Osteoblast (primary cell): Measurements from ENCODE around the gene FAM219A. TPM values are rescaled to one million over a fixed set of nuclear protein-coding genes. Genes with fewer than 3 reads are reported as not detected.

Experiments
- DNase-seq: peaks from one replicate; pipeline ENCODE4 v3.0.0; 2011; ENCODE audit warnings: low spot score, mixed read lengths; ENCODE audit not compliant: insufficient read length; ENCODE audit errors: missing footprints
- H2AFZ ChIP-seq: 2 replicates; pipeline ENCODE4 v1.6.0; 2011; ENCODE audit warnings: mild to moderate bottlenecking, low read length
- H3K27ac ChIP-seq: 2 replicates; pipeline ENCODE4 v1.5.1; 2011; ENCODE audit warnings: mild to moderate bottlenecking, low read depth, low read length, moderate library complexity
- H3K27me3 ChIP-seq: 2 replicates; pipeline ENCODE4 v1.6.0; 2012; ENCODE audit warnings: mild to moderate bottlenecking, control low read depth, inconsistent platforms, low read length, moderate library complexity; ENCODE audit not compliant: insufficient read depth
- H3K36me3 ChIP-seq: 2 replicates; pipeline ENCODE4 v1.5.1; 2011; ENCODE audit warnings: mild to moderate bottlenecking, low read length, control low read depth, moderate library complexity; ENCODE audit not compliant: insufficient read depth
- H3K4me1 ChIP-seq: 2 replicates; pipeline ENCODE4 v1.5.1; 2011; ENCODE audit warnings: mild to moderate bottlenecking, low read length, control low read depth, moderate library complexity; ENCODE audit not compliant: insufficient read depth
- H3K4me2 ChIP-seq: 2 replicates; pipeline ENCODE4 v1.6.0; 2011; ENCODE audit warnings: mild to moderate bottlenecking, low read length; ENCODE audit not compliant: insufficient read depth
- H3K4me3 ChIP-seq: fragments of 200-600 bp; sonication (generic); 3 replicates; pipeline ENCODE4 v1.5.1; 2012; ENCODE audit warnings: mild to moderate bottlenecking, low read length, inconsistent platforms; ENCODE audit not compliant: insufficient read depth
- H3K79me2 ChIP-seq: 2 replicates; pipeline ENCODE4 v1.6.0; 2012; ENCODE audit warnings: mild to moderate bottlenecking, low read length, control low read depth, inconsistent platforms; ENCODE audit not compliant: insufficient read depth
- H3K9me3 ChIP-seq: 2 replicates; pipeline ENCODE4 v1.5.1; 2011; ENCODE audit warnings: low read depth, low read length, control low read depth
- H4K20me1 ChIP-seq: 2 replicates; pipeline ENCODE4 v1.6.0; 2012; ENCODE audit warnings: mild to moderate bottlenecking, low read length, control low read depth; ENCODE audit not compliant: insufficient read depth
- CTCF ChIP-seq: IDR thresholded peaks from 2 replicates; pipeline ENCODE4 v1.5.1; 2011; ENCODE audit warnings: mild to moderate bottlenecking, low read depth, low read length, moderate library complexity; ENCODE audit errors: extremely low read depth
- total RNA-seq: library from RNA; depleted of rRNA; stranded (reverse); fragments of >200 nt; gene quantifications from 2 replicates; pipeline ENCODE4 v1.2.3, GENCODE V29; 2012

Gene FAM219A
- total RNA-seq, 1 donor: 9.4 TPM

GRCh38 chr9:34492051-34492450, 33.7 kb upstream of the FAM219A start:
- Histone ChIP-seq H3K4me2 (no peak overlapping the region), H2AFZ (no peak overlapping the region), H3K9me3 (no peaks in the 10 kb centered on the region), H3K4me1 (no peaks in the 10 kb centered on the region), H3K79me2 (no peaks in the 10 kb centered on the region), H3K27me3 (peaks cover 23% of the 10 kb centered on the region), H3K36me3 (no peaks in the 10 kb centered on the region), H4K20me1 (no peaks in the 10 kb centered on the region), H3K27ac (no peak overlapping the region), H3K4me3 (no peak overlapping the region)
- no peak for DNase-seq
- TF ChIP-seq CTCF: no peak

GRCh38 chr9:34491596-34491995, 33.2 kb upstream of the FAM219A start:
- H3K4me3 ChIP-seq: no peak overlapping the region
- H3K27me3 ChIP-seq: peaks cover 23% of the 10 kb centered on the region
- no peak overlapping the region for H2AFZ ChIP-seq
- no peaks in the 10 kb centered on the region for H3K36me3 ChIP-seq
- H4K20me1 ChIP-seq: no peaks in the 10 kb centered on the region
- H3K9me3 ChIP-seq: no peaks in the 10 kb centered on the region
- TF ChIP-seq CTCF: no peak
- no peak overlapping the region for H3K27ac ChIP-seq
- no peaks in the 10 kb centered on the region for H3K79me2 ChIP-seq
- H3K4me1 ChIP-seq: no peaks in the 10 kb centered on the region
- H3K4me2 ChIP-seq: no peak overlapping the region
- DNase-seq: no peak

- no peaks in the 10 kb centered on the region for H4K20me1 ChIP-seq
- TF ChIP-seq CTCF: no peak
- H3K27ac ChIP-seq: no peak overlapping the region
- no peaks in the 10 kb centered on the region for H3K9me3 ChIP-seq
- H3K4me1 ChIP-seq: no peaks in the 10 kb centered on the region
- H3K4me3 ChIP-seq: no peak overlapping the region
- H3K36me3 ChIP-seq: no peaks in the 10 kb centered on the region
- H3K79me2 ChIP-seq: no peaks in the 10 kb centered on the region
- no peak overlapping the region for H2AFZ ChIP-seq
- H3K4me2 ChIP-seq: no peak overlapping the region
- no peak for DNase-seq
- H3K27me3 ChIP-seq: peaks cover 23% of the 10 kb centered on the region
Measured at GRCh38 chr9:34490760-34491159, 32.4 kb upstream of the FAM219A start.

GRCh38 chr9:34490360-34490759, 32.0 kb upstream of the FAM219A start:
- H3K27ac ChIP-seq: no peak overlapping the region

More at GRCh38 chr9:34490360-34490759, 32.0 kb upstream of the FAM219A start:
- no peak for DNase-seq
- no peak overlapping the region for H3K4me2 ChIP-seq
- H2AFZ ChIP-seq: no peak overlapping the region
- no peaks in the 10 kb centered on the region for H3K4me1 ChIP-seq
- no peaks in the 10 kb centered on the region for H3K36me3 ChIP-seq
- no peaks in the 10 kb centered on the region for H3K9me3 ChIP-seq
- no peak overlapping the region for H3K4me3 ChIP-seq
- no peaks in the 10 kb centered on the region for H3K79me2 ChIP-seq
- H3K27me3 ChIP-seq: peaks cover 23% of the 10 kb centered on the region
- no peaks in the 10 kb centered on the region for H4K20me1 ChIP-seq
- no peak for TF ChIP-seq CTCF
